ENCODE data around the gene NFATC2. TPM values are rescaled to one million over a fixed set of nuclear protein-coding genes. Genes with fewer than 3 reads are reported as not detected.
A peak's percentile ranks its signal among the peaks of the same experiment; 100 is the strongest.

The NFATC2 gene
- total RNA-seq, 4 donors from 2014 or later: 4.4 to 38.0 (median 13.6) TPM

DNA sequence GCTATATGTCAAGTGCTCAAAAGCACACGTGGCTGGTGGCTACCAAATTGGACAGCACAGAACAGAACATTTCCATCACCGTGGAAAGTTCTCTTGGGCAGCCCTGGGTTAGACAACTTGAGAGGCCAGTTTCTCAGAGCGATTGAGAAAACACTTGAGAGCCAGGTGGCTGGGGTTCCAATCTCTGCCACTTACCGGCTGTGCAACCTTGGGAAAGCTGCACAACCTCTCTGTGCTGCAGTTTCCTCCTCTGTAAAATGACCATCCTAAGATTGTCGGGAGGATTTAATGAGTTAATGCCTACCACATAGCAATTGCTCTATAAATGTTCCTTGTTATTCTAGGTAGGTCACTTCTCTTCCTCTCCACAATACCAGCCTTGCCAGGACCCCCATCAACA is 25.1 kb upstream of the NFATC2 start:
- H3K4me3 ChIP-seq: no peak overlapping the region
- no peak for DNase-seq

DNA sequence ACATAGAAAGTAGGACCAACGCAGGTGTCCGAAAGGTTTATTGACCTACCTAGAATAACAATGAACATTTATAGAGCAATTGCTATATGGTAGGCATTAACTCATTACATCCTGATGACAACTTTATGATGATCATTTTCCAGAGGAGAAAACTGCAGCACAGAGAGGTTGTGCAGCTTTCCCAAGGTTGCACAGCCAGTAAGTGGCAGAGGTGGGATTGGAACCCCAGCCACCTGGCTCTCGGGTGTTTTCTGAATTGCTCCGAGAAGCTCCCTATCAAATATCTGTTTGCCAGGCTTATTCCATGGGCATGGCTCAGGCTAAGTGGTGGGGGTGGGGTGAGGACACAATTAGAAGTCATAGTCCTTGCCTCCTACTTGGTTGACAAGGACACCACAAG is 24.1 kb upstream of the NFATC2 start:
- Histone ChIP-seq H3K27me3 (no peaks in the 10 kb centered on the region), H3K9me3 (no peaks in the 10 kb centered on the region), H3K4me1 (peaks cover 0 to 33% (median 7%) of the 10 kb centered on the region in 4 donors), H3K4me3 (no peak overlapping the region), H3K27ac (no peak overlapping the region), H3K36me3 (no peaks in the 10 kb centered on the region)
- no peak for DNase-seq
- TF ChIP-seq, protein P1, sequence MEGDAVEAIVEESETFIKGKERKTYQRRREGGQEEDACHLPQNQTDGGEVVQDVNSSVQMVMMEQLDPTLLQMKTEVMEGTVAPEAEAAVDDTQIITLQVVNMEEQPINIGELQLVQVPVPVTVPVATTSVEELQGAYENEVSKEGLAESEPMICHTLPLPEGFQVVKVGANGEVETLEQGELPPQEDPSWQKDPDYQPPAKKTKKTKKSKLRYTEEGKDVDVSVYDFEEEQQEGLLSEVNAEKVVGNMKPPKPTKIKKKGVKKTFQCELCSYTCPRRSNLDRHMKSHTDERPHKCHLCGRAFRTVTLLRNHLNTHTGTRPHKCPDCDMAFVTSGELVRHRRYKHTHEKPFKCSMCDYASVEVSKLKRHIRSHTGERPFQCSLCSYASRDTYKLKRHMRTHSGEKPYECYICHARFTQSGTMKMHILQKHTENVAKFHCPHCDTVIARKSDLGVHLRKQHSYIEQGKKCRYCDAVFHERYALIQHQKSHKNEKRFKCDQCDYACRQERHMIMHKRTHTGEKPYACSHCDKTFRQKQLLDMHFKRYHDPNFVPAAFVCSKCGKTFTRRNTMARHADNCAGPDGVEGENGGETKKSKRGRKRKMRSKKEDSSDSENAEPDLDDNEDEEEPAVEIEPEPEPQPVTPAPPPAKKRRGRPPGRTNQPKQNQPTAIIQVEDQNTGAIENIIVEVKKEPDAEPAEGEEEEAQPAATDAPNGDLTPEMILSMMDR (IDR thresholded peaks at IDR 0.05): no peak
- no peak for TF ChIP-seq POLR2A (IDR thresholded peaks at IDR 0.05)

More for the DNA sequence above, 25.1 kb upstream of the NFATC2 start:
- H3K36me3 ChIP-seq: no peaks in the 10 kb centered on the region
- H3K27me3 ChIP-seq: no peaks in the 10 kb centered on the region
- peaks cover 0 to 22% (median 0%) of the 10 kb centered on the region in 4 donors for H3K4me1 ChIP-seq
- no peak overlapping the region for H3K27ac ChIP-seq
- no peaks in the 10 kb centered on the region for H3K9me3 ChIP-seq
- TF ChIP-seq, protein P1 (IDR thresholded peaks at IDR 0.05): no peak
- TF ChIP-seq POLR2A (IDR thresholded peaks at IDR 0.05): no peak

DNA sequence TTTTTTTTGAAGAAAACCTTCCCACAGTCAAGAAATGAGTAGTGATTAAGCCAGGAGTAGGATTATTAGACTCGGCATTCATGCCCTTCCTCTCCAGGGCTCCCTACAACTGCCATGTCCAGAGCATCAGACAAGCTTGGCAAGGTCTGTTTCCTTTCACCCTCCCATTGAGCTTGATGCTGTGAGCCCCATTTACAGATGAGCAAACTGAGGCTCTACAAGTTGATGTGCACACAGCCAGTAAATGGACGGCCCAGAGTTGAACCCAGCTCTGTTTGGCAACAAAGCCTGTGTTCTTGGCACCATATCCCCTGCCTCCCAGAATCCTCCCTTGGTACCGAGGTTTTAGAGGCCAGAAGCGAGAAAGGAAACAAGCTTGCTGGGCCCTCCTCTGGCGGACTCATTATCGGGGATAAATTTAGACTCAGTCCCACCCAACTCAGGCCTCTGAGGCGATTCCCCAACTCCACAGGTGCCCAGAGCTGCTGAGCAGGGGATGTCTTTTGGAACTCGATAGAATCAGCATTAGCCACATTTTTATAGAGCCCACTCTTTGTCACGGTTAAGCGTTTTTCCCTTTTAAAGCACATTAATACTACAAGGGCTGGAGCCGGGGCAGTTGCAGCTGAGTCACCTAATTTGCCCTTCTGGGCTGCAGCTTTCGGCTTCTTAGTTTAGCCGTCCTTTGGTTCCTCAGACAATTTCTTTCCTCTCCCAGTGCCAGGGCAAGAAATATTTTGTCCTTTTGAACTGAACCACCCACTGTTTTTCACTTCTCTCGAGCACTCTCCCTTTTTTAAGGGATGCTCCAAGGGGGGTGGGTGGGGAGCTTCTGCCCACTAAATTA is 23.0 kb upstream of the NFATC2 start:
- Histone ChIP-seq H3K27ac (peak overlapping the region in 2 of 4 donors; percentile 25 to 52), H3K9me3 (no peaks in the 10 kb centered on the region), H3K36me3 (no peaks in the 10 kb centered on the region), H3K4me1 (peaks cover 0 to 39% (median 7%) of the 10 kb centered on the region in 4 donors), H3K4me3 (no peak overlapping the region), H3K27me3 (no peaks in the 10 kb centered on the region)
- TF ChIP-seq, protein P1 (IDR thresholded peaks at IDR 0.05): no peak
- no peak for TF ChIP-seq POLR2A (IDR thresholded peaks at IDR 0.05)
- no peak for DNase-seq

DNA sequence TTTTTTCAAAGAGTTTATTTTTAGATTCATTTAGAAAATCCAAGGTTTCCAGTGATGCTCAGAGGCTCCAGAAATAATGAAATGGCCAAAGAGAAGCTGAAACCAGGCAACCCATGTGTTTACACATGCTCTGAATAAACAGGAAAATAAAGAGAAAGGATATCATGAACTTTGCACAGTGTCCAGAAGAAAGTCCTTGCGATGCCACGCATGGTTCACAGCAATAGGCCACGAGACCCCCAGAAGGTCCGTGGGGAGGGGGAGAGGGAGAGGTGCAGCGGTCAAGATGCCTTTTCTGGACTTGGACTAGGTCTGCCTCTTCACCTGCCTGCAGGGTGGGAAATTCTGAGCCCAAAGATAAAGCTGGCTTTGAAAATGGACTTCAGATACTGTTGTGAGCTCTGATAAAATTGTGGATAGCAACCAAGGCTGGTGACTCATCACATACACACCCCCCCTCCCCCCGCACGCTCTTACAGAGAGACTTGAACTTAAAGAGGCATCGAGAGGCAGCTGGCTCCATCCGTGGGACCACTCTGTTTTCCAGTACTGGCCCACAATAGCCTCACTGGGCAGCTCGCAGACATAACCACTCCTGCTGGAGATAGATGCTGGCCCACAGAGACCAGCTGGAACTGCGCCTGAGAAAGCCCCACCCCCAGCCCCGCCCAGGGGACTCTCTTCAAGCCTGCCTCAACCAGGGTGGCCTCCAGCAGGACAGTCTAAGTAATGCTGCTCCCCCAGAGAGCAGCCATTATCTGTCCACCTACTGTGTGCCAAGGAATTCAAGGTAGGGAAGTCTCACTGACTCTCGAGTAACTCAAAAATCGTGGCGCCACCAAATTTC is 21.2 kb upstream of the NFATC2 start:
- no peaks in the 10 kb centered on the region for H3K9me3 ChIP-seq
- TF ChIP-seq, protein P1 (IDR thresholded peaks at IDR 0.05): no peak
- no peak for TF ChIP-seq POLR2A (IDR thresholded peaks at IDR 0.05)
- peaks cover 0 to 43% (median 7%) of the 10 kb centered on the region in 4 donors for H3K4me1 ChIP-seq
- H3K4me3 ChIP-seq: peak overlapping the region in 2 of 4 donors; percentile 8 to 46
- DNase-seq: peak in 2 of 3 donors; percentile 67 to 69
- peak overlapping the region; percentile 74 to 92 (median 82) for H3K27ac ChIP-seq
- no peaks in the 10 kb centered on the region for H3K36me3 ChIP-seq
- no peaks in the 10 kb centered on the region for H3K27me3 ChIP-seq

DNA sequence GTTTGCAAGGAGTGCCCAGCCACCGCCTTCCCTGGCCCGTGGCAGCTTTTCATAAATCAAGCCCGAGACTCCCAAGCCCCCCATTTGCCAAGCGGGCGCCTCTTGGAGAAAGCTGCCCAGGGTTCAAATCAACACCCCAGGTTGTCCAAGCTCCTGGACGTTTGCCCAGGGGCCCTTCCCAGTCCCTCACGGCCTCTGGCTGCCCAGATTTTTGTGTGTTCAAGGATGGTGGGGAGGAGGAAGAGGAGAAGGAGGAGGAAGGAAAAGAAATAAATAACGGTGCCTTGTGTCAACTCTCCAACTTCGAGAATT is 20.6 kb upstream of the NFATC2 start:
- no peak for TF ChIP-seq POLR2A (IDR thresholded peaks at IDR 0.05)
- TF ChIP-seq, protein P1 (IDR thresholded peaks at IDR 0.05): no peak
- Histone ChIP-seq H3K27ac (peak overlapping the region; percentile 74 to 92 (median 82)), H3K9me3 (no peaks in the 10 kb centered on the region), H3K4me1 (peaks cover 0 to 43% (median 7%) of the 10 kb centered on the region in 4 donors), H3K27me3 (no peaks in the 10 kb centered on the region), H3K36me3 (no peaks in the 10 kb centered on the region), H3K4me3 (peak overlapping the region; percentile 37 to 57 (median 50))
- DNase-seq: peak in 1 of 3 donors; percentile 49

Measured in Peyer's patch (tissue), 4 donors.